Lower leg skin (tissue), 3 donors: ENCODE data around the gene VSTM2L.

Source experiments
- POLR2A ChIP-seq, 2 donors: fragments of 450-650 bp; IDR thresholded peaks; one replicate each; pipeline ENCODE4 v1.6.1; 2016 to 2017; ENCODE audit warnings: antibody characterized with exemption in 2 of 2, mild to moderate bottlenecking in 1 of 2, moderate library complexity in 1 of 2
- TF ChIP-seq, protein P1 (sequence below), 3 donors: fragments of 450-650 bp; IDR thresholded peaks; one replicate each; pipeline ENCODE4 v1.5.1; 2016; ENCODE audit warnings: antibody characterized with exemption in 3 of 3, mild to moderate bottlenecking in 3 of 3, moderate library complexity in 2 of 3

DNA sequence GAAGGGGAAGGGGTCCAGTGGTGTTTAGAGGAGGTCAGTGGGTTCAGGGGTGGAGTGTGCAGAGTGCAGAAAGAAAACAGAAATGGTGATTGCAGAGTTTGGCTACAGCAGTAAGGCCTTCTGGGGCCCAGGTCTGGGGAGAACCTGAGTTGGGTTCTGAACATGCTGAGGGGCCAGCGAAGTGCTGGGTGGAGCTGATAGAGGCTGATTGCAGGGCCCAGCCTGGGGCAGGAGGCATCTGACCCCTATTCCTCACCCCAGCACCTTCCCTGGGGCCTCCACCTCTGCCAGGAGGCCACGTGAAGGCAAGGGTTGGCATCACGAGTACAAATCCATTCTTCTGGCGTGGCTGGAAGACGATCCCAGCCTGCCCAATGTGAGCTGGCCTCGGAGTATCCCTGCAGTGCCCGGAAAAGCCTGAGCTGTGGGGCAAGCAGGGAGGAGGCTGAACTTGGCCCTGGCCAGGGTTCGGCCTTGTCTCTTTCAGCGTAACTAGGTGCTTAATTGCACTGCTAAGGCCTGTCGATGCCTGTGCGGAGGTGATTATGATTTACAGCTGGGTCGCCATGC lies 35.3 kb downstream of the VSTM2L start:
- TF ChIP-seq, protein P1, sequence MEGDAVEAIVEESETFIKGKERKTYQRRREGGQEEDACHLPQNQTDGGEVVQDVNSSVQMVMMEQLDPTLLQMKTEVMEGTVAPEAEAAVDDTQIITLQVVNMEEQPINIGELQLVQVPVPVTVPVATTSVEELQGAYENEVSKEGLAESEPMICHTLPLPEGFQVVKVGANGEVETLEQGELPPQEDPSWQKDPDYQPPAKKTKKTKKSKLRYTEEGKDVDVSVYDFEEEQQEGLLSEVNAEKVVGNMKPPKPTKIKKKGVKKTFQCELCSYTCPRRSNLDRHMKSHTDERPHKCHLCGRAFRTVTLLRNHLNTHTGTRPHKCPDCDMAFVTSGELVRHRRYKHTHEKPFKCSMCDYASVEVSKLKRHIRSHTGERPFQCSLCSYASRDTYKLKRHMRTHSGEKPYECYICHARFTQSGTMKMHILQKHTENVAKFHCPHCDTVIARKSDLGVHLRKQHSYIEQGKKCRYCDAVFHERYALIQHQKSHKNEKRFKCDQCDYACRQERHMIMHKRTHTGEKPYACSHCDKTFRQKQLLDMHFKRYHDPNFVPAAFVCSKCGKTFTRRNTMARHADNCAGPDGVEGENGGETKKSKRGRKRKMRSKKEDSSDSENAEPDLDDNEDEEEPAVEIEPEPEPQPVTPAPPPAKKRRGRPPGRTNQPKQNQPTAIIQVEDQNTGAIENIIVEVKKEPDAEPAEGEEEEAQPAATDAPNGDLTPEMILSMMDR (IDR thresholded peaks at IDR 0.05): no peak
- no peak for TF ChIP-seq POLR2A (IDR thresholded peaks at IDR 0.05)
